ENCODE data around the gene EPHA8.

The EPHA8 gene

GRCh38 chr1:22625262-22625925 lies 62.1 kb downstream of the EPHA8 start:
- DNase-seq: no peak

- no peak for DNase-seq
Observed at GRCh38 chr1:22626237-22627157, 63.2 kb downstream of the EPHA8 start.

GRCh38 chr1:22627331-22627730 lies 64.0 kb downstream of the EPHA8 start:
- DNase-seq: no peak

- no peak for DNase-seq
Observed at GRCh38 chr1:22628698-22629444, 65.6 kb downstream of the EPHA8 start.

GRCh38 chr1:22629886-22630285 lies 66.6 kb downstream of the EPHA8 start:
- DNase-seq: no peak

- DNase-seq: no peak
Observed at GRCh38 chr1:22633697-22634463, 70.6 kb downstream of the EPHA8 start.

- DNase-seq: no peak
Observed at GRCh38 chr1:22635436-22635835, 72.1 kb downstream of the EPHA8 start.

- DNase-seq: no peak
Observed at GRCh38 chr1:22636353-22636752, 73.1 kb downstream of the EPHA8 start, which contains the start of gene C1QA. C1QA (plus strand) TSS chr1:22636628; CDS start chr1:22637617, 989 bp downstream.

- no peak for DNase-seq
Observed at GRCh38 chr1:22636927-22637326, 73.6 kb downstream of the EPHA8 start.

- no peak for DNase-seq
Observed at GRCh38 chr1:22637907-22638445, 74.7 kb downstream of the EPHA8 start.

GRCh38 chr1:22638476-22639234 lies 75.4 kb downstream of the EPHA8 start:
- no peak for DNase-seq

GRCh38 chr1:22639286-22639685 lies 76.0 kb downstream of the EPHA8 start:
- no peak for DNase-seq

GRCh38 chr1:22641247-22641646 lies 78.0 kb downstream of the EPHA8 start:
- no peak for DNase-seq

- peak; percentile 27 to 59 (median 48) for DNase-seq
Observed at GRCh38 chr1:22641906-22642636, 78.8 kb downstream of the EPHA8 start.

- no peak for DNase-seq
Observed at GRCh38 chr1:22643381-22643780, 80.1 kb downstream of the EPHA8 start, which contains the start of gene C1QC. C1QC (plus strand) TSS chr1:22643633; CDS start chr1:22644024, 391 bp downstream.

GRCh38 chr1:22643928-22644327 lies 80.6 kb downstream of the EPHA8 start:
- no peak for DNase-seq

- DNase-seq: no peak
Observed at GRCh38 chr1:22645931-22646330, 82.6 kb downstream of the EPHA8 start.

GRCh38 chr1:22646384-22646783 lies 83.1 kb downstream of the EPHA8 start:
- no peak for DNase-seq

- no peak for DNase-seq
Observed at GRCh38 chr1:22650089-22650693, 86.9 kb downstream of the EPHA8 start.

Data from T-helper 1 cell (primary cell).